CD4-positive, alpha-beta memory T cell (primary cell): ENCODE measurements around the gene MYOC. TPM values are rescaled to one million over a fixed set of nuclear protein-coding genes. Genes with fewer than 3 reads are reported as not detected.
"Not testable (repeated sequence)": the region's sequence is repeated elsewhere in the genome, so short reads cannot be mapped to it uniquely, and the experiment has no call there.

Experiments used
- CTCF ChIA-PET: fragments of 350-600 bp; sonication (Branson Sonifier 250); formaldehyde crosslinking; loops from one replicate; lab custom pipeline; 2021; ENCODE audit warnings: inconsistent platforms; ENCODE audit not compliant: partially characterized antibody; lab: Charles Lee
- POLR2A ChIA-PET: fragments of 350-600 bp; sonication (Branson Sonifier 250); formaldehyde crosslinking; loops from one replicate; lab custom pipeline; 2021; ENCODE audit not compliant: partially characterized antibody; lab: Charles Lee
- DNase-seq, 5 donors: peaks; one replicate each; pipeline versions ENCODE4 v3.0.0 to v3.0.0-alpha.2; 2020 to 2022; ENCODE audit warnings: mixed read lengths in 1 of 5
- H3K27ac ChIP-seq: one replicate; pipeline ENCODE4 v1.7.0; 2013; ENCODE audit warnings: low read depth, low read length
- H3K27me3 ChIP-seq: 2 replicates; pipeline ENCODE4 v1.7.0; 2013; ENCODE audit warnings: mild to moderate bottlenecking, low read length, moderate library complexity; ENCODE audit not compliant: insufficient read depth
- H3K36me3 ChIP-seq: 2 replicates; pipeline ENCODE4 v1.7.0; 2013; ENCODE audit warnings: mild to moderate bottlenecking, low read length, moderate library complexity; ENCODE audit not compliant: insufficient read depth
- H3K4me1 ChIP-seq: 2 replicates; pipeline ENCODE4 v1.7.0; 2013; ENCODE audit warnings: mild to moderate bottlenecking, low read length, moderate library complexity; ENCODE audit not compliant: insufficient read depth
- H3K4me3 ChIP-seq, 2 donors: one replicate each; pipeline ENCODE4 v1.7.0; 2013; ENCODE audit warnings: low read length in 2 of 2, mild to moderate bottlenecking in 1 of 2
- H3K9me3 ChIP-seq, 2 donors: one replicate each; pipeline ENCODE4 v1.7.0; 2013; ENCODE audit warnings: low read length in 2 of 2, control low read depth in 1 of 2; ENCODE audit not compliant: control insufficient read depth in 1 of 2
- H3K27ac Mint-ChIP-seq, 7 donors: one replicate each; pipeline ENCODE4 v1.8.0; 2020 to 2021; ENCODE audit warnings: mixed read lengths in 7 of 7, mild to moderate bottlenecking in 6 of 7, inconsistent platforms in 3 of 7, moderate library complexity in 3 of 7
- H3K27me3 Mint-ChIP-seq, 2 donors: one replicate each; pipeline ENCODE4 v1.8.0; 2020 to 2021; ENCODE audit warnings: mixed read lengths in 2 of 2
- H3K36me3 Mint-ChIP-seq, 2 donors: one replicate each; pipeline ENCODE4 v1.8.0; 2020 to 2021; ENCODE audit warnings: mixed read lengths in 2 of 2, inconsistent platforms in 1 of 2, mild to moderate bottlenecking in 1 of 2
- H3K4me1 Mint-ChIP-seq, 4 donors: one replicate each; pipeline ENCODE4 v1.8.0; 2020 to 2021; ENCODE audit warnings: mixed read lengths in 4 of 4, mild to moderate bottlenecking in 1 of 4
- H3K4me3 Mint-ChIP-seq, 8 donors: one replicate each; pipeline ENCODE4 v1.8.0; 2020 to 2021; ENCODE audit warnings: mixed read lengths in 8 of 8, mild to moderate bottlenecking in 7 of 8, moderate library complexity in 6 of 8, inconsistent platforms in 3 of 8
- H3K9me3 Mint-ChIP-seq, 8 donors: one replicate each; pipeline ENCODE4 v1.8.0; 2020 to 2021; ENCODE audit warnings: mixed read lengths in 8 of 8, mild to moderate bottlenecking in 5 of 8, inconsistent platforms in 3 of 8, moderate library complexity in 1 of 8
- intact Hi-C: fragments of 100-400 bp; cut with micrococcal nuclease; formaldehyde crosslinking; loops from one replicate; pipeline ENCODE4 v1.15.1; 2023
- polyA plus RNA-seq, 2 donors: library from polyadenylated mRNA; unstranded; fragments of 300-500 nt; fragmentation: Illumina TruSeq; gene quantifications; one replicate each; pipeline ENCODE4 v1.2.3, GENCODE V29; 2021
- total RNA-seq, 2 experiments: library from RNA; stranded (reverse); gene quantifications; one replicate each; pipeline ENCODE4 v1.2.3, GENCODE V29; 2021

The MYOC gene
- total and polyA plus RNA-seq, 4 experiments from 2014 or later, result not detected

DNA sequence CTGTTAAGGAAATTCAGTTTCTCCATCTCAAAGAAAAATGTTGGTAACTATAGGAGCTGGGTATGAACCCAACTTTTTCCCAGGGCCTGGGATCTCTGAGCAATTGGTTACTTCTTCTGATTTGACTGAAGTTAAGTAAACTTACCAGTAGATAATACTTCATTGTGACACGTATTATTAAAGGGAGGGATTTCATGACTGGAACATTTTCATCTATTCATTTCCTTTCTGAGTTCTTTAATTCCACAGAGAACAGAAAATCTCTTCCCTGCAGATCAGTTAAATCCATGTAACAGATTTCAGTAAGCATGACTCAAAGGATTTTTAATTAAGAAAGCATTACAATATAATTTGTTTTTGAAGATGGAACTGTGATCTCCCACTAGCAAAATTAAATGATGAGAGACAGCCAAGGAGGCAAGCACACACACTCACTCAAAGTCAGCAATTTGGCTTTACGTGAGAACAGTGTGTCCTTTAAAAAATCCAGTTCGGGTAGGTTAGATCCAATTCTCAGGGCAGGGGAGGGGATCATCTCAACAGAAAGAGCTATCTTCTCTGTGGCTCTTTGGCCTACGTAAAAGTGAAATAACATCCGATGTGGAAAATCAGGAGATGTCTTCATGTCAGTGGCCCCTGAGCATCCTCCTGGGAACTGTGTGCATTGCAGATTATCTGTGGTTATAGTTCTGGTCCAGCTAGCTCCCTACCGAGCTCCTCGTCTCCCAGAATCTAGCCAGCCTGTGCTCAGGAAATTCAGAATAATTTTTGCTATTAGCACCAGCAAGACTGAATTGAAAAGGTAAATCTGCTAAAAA is 10.8 kb upstream of the MYOC start:
- Mint-ChIP-seq H3K27ac (no peak overlapping the region), H3K36me3 (no peaks in the 10 kb centered on the region), H3K4me1 (no peaks in the 10 kb centered on the region), H3K9me3 (no peaks in the 10 kb centered on the region), H3K4me3 (no peak overlapping the region), H3K27me3 (no peaks in the 10 kb centered on the region)
- Histone ChIP-seq H3K27ac (no peak overlapping the region), H3K4me3 (no peak overlapping the region), H3K4me1 (no peaks in the 10 kb centered on the region), H3K27me3 (no peaks in the 10 kb centered on the region), H3K9me3 (no peaks in the 10 kb centered on the region), H3K36me3 (no peaks in the 10 kb centered on the region)
- ChIA-PET CTCF (no interaction called here), POLR2A (no interaction called here)
- intact Hi-C loops, result no loop called here
- no peak for DNase-seq

DNA sequence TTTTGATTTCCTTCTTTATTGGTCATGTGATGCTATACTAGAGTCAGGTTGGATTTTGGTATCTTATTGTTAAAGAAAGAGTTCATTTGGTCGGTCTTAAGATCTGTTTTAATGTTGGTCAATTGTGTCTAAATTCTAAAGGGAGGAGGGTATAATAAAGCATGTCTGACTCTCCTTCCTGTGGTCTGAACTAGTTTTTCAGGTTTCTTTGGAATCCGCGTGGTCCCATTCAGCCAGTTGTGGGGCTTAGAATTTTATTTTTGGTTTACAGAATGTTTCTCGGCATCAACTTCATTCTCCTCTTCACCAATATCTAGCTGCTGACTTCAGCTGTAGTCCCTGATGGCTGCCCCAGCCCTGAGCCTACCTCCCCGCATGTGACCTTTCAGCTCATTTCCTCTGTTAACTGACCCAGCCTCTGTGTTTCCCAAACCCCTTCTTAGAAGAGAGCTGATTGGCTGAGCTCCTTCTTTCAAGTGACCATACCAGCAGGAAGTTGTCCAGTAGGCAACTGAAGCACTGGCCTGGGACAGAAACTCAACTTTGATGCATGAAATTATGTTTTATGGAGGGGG is 8.7 kb upstream of the MYOC start:
- H3K9me3 ChIP-seq, result no peaks in the 10 kb centered on the region
- H3K27ac ChIP-seq, result no peak overlapping the region
- Mint-ChIP-seq H3K4me3 (no peak overlapping the region), H3K4me1 (no peaks in the 10 kb centered on the region), H3K27me3 (peaks cover 1 to 4% of the 10 kb centered on the region in 2 donors), H3K9me3 (no peaks in the 10 kb centered on the region), H3K36me3 (no peaks in the 10 kb centered on the region), H3K27ac (no peak overlapping the region)
- intact Hi-C loops, result no loop called here
- H3K36me3 ChIP-seq, result no peaks in the 10 kb centered on the region
- POLR2A ChIA-PET, result no interaction called here
- no peaks in the 10 kb centered on the region for H3K27me3 ChIP-seq
- no peak overlapping the region for H3K4me3 ChIP-seq
- CTCF ChIA-PET, result no interaction called here
- no peaks in the 10 kb centered on the region for H3K4me1 ChIP-seq
- no peak for DNase-seq

DNA sequence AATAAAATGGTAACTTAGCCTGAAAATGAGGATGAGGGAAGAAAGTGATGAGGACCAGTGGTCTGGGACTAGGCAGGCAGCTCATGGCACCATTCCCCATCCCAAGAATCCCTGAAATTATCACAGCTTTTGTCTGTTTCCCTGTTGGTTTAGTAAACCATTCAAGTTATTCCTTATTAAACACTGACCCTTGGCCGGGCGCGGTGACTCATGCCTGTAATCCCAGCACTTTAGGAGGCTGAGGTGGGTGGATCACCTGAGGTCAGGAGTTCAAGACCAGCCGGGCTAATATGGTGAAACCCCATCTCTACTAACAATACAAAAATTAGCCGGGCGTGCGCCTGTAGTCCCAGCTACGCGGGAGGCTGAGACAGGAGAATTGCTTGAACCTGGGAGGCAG is 3.7 kb upstream of the MYOC start:
- Mint-ChIP-seq H3K27me3 (peaks cover 5 to 11% of the 10 kb centered on the region in 2 donors), H3K4me1 (peaks cover 9 to 13% (median 10%) of the 10 kb centered on the region in 4 donors), H3K4me3 (peak overlapping the region in 1 of 8 donors; percentile 17)
- H3K27ac Mint-ChIP-seq, DNase-seq, H3K9me3 ChIP-seq, POLR2A ChIA-PET, H3K36me3 Mint-ChIP-seq, H3K4me3 ChIP-seq, H3K9me3 Mint-ChIP-seq, H3K27ac ChIP-seq, H3K27me3 ChIP-seq, intact Hi-C loops, H3K36me3 ChIP-seq: not testable (repeated sequence)
- CTCF ChIA-PET, result interaction anchor here (0.6 to 2.8 kb wide), 4 partner anchors 10 to 61 kb away, joined by 3 to 15 read pairs (median 5); no protein-coding TSS in a partner anchor
- peaks cover 12% of the 10 kb centered on the region for H3K4me1 ChIP-seq

DNA sequence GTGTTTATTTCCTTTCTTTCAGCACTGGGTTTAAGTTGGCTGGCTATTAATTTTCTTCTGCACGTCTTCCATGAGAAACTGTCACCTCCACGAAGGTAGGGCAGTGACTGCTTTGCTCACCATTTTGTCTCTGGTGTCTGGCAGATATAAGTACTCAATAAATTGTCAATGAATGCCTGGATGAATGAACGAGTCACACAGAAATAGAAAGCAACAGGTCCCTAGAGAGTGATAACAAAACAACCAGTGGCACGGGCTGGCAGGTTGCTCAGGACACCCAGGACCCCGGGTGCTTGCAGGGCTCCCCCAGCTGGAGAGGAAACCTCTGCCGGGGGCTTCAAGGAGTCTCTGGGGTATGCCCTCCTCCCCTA is 3.2 kb upstream of the MYOC start:
- H3K4me1 ChIP-seq, result peaks cover 12% of the 10 kb centered on the region
- peaks cover 9 to 13% (median 10%) of the 10 kb centered on the region in 4 donors for H3K4me1 Mint-ChIP-seq
- no peaks in the 10 kb centered on the region for H3K9me3 Mint-ChIP-seq
- no peak overlapping the region for H3K27ac ChIP-seq
- intact Hi-C loops, result loop anchor here (1.0 kb wide), 2 partner anchors 86 to 330 kb away; no protein-coding TSS in a partner anchor
- no peaks in the 10 kb centered on the region for H3K36me3 Mint-ChIP-seq
- no peak overlapping the region for H3K27ac Mint-ChIP-seq
- H3K36me3 ChIP-seq, result no peaks in the 10 kb centered on the region
- no peaks in the 10 kb centered on the region for H3K9me3 ChIP-seq
- CTCF ChIA-PET, result interaction anchor here (1.1 to 2.8 kb wide), 7 partner anchors 9 to 336 kb away, joined by 3 to 15 read pairs (median 5); no protein-coding TSS in a partner anchor
- POLR2A ChIA-PET, result interaction anchor here (1.7 kb wide), 1 partner anchor 10 kb away, joined by 4 read pairs; no protein-coding TSS in a partner anchor
- H3K4me3 Mint-ChIP-seq, result peak overlapping the region in 7 of 8 donors; percentile 5 to 74 (median 64)
- H3K27me3 Mint-ChIP-seq, result peaks cover 5 to 11% of the 10 kb centered on the region in 2 donors
- H3K4me3 ChIP-seq, result no peak overlapping the region
- DNase-seq, result no peak
- H3K27me3 ChIP-seq, result no peaks in the 10 kb centered on the region

DNA sequence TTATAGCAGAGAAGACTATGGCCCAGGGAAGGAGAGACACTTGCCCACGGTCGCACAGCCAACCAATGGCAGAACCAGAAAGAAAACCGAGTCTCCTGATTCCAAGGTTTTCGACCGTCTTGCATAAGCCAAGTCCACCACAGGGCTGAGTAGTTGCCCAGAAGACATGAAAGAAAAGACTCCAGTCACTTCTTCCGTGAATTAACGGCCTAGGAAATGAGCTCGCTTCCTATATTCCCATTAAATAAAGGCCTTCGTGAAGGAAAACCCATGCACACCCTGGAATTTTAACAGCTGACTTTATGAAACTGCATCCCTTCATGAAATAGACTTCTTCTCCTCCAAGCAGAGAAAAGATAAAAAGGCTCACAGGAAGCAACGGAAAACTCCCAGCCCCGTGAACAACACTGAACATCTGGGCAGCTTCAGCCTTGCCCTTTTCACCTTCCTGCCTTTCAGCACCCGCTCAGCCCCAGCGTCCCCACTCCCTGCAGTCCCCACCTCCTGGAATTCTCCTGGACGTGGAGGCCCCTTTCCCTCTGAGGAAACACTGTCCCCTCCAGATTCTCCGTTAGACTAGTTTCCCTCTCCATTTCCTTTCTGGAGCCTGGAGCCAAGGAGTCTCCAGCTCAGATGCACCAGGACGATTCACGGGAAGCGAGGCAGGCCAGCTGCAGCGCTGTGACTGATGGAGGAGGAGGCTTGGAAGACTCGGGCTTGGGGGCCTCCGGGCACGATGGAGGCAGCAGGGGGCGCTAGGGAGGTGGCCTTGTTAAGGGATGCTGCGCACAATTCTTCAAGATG is 2.7 kb upstream of the MYOC start:
- ChIA-PET CTCF (interaction anchor here (0.7 to 2.8 kb wide), 11 partner anchors 9 to 336 kb away, joined by 3 to 15 read pairs (median 4); no protein-coding TSS in a partner anchor), POLR2A (interaction anchor here (1.7 kb wide), 1 partner anchor 9 kb away, joined by 4 read pairs; no protein-coding TSS in a partner anchor)
- H3K4me3 ChIP-seq, result no peak overlapping the region
- Mint-ChIP-seq H3K27ac (no peak overlapping the region), H3K36me3 (no peaks in the 10 kb centered on the region), H3K27me3 (peaks cover 5 to 11% of the 10 kb centered on the region in 2 donors), H3K4me3 (peak overlapping the region; percentile 31 to 74 (median 61)), H3K9me3 (no peaks in the 10 kb centered on the region), H3K4me1 (peaks cover 9 to 13% (median 10%) of the 10 kb centered on the region in 4 donors)
- peak; percentile 38 to 62 (median 52) for DNase-seq
- intact Hi-C loops, result loop anchor here (1.0 kb wide), 2 partner anchors 86 to 330 kb away; no protein-coding TSS in a partner anchor
- peaks cover 12% of the 10 kb centered on the region for H3K4me1 ChIP-seq
- H3K27me3 ChIP-seq, result no peaks in the 10 kb centered on the region
- no peak overlapping the region for H3K27ac ChIP-seq
- no peaks in the 10 kb centered on the region for H3K36me3 ChIP-seq
- no peaks in the 10 kb centered on the region for H3K9me3 ChIP-seq

DNA sequence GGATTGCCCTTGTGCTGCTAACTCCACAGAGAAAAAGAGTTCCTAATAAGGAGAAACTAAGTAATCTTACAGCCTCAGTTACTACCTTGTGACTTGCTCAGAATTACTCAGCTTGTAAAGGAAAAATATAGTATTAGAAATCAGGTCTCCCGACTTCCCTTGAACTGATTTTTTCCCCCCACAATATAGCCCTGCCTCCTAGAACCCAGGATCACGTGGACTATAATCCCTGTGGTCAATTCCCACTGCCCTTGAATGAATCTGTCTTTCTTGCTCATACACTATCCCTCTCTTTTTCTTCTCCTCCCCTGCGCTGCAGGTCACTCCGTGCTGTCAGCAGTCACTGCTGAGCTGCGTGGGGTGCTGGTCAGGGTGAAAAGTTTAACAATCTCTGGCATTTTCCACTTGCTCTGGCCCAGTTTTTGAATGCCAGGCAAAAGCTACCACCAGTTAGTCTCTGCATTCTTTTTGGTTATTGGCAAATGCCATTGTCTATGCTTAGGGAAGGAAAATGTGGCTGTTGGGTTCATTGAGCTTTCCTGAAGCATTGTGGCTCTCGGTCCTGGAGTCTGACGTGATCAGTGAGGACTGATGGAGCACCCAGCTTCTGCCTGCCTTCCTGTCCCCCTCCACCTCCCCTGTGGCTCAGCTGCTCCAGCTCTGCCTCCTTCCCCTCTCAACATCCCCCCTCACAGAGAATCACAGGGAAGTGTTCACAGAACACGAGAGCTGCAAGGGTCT is 1.9 kb upstream of the MYOC start:
- no peaks in the 10 kb centered on the region for H3K36me3 Mint-ChIP-seq
- Histone ChIP-seq H3K27ac (no peak overlapping the region), H3K27me3 (no peaks in the 10 kb centered on the region), H3K36me3 (no peaks in the 10 kb centered on the region), H3K9me3 (no peaks in the 10 kb centered on the region), H3K4me3 (no peak overlapping the region), H3K4me1 (peaks cover 12% of the 10 kb centered on the region)
- H3K27me3 Mint-ChIP-seq, result peaks cover 5 to 11% of the 10 kb centered on the region in 2 donors
- H3K4me3 Mint-ChIP-seq, result peak overlapping the region in 1 of 8 donors; percentile 66
- no peak overlapping the region for H3K27ac Mint-ChIP-seq
- peaks cover 9 to 13% (median 10%) of the 10 kb centered on the region in 4 donors for H3K4me1 Mint-ChIP-seq
- POLR2A ChIA-PET, result interaction anchor here (1.7 kb wide), 1 partner anchor 8 kb away, joined by 4 read pairs; no protein-coding TSS in a partner anchor
- intact Hi-C loops, result no loop called here
- DNase-seq, result no peak
- no peaks in the 10 kb centered on the region for H3K9me3 Mint-ChIP-seq
- CTCF ChIA-PET, result interaction anchor here (0.9 to 2.8 kb wide), 8 partner anchors 10 to 337 kb away, joined by 3 to 15 read pairs (median 4); no protein-coding TSS in a partner anchor
